ENCODE data around the gene FEV. TPM values are rescaled to one million over a fixed set of nuclear protein-coding genes. Genes with fewer than 3 reads are reported as not detected.

Gene FEV
- total and polyA plus RNA-seq, 10 donors = not detected

DNA sequence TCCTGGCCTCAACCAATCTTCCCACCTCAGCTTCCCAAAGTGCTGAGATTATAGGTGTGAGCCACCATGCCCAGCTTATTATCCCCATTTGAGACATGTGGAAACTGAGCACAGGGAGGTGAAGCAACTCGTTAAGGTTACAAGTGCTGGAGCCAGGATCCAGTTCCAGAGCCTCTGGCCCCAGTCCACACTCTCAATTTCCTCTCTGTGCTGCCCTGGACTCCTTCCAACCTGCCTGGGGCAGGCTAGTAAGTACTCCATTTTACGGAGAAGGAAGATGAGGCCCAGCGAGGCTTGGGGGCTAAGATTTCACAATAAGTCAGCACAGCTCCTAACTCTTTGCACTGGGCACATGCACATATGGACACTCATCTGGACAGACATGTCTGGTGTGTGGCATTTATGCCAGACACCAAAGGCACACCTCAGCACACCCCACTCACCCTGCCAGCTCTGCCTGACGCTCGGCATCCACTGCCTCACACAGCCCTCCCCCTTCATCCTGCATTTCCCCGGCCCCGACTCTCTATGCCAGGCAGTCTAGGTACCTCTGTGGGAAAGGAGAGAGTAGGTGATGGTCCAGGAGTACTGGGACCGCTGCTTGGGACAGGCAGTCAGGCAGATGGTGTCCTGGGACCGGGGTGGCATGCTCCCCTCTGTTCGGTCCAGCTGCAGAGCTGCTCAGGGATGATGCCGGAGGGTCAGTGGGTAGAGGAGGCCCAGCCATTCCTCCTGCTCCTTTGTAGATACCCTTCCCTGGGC lies 35.8 kb upstream of the FEV start:
- no peak for TF ChIP-seq POLR2A (IDR thresholded peaks at IDR 0.05)
- TF ChIP-seq CTCF (IDR thresholded peaks at IDR 0.05 in 8 of 11, conservative IDR thresholded peaks at IDR 0.05 in 3 of 11) = no peak
- no peak for TF ChIP-seq POLR2AphosphoS5 (IDR thresholded peaks at IDR 0.05)
- no peaks in the 10 kb centered on the region for H3K9me3 ChIP-seq
- H3K36me3 ChIP-seq = no peaks in the 10 kb centered on the region
- peaks cover 0 to 52% (median 0%) of the 10 kb centered on the region in 7 donors for H3K27me3 ChIP-seq (replicated peaks in 1 of 7)
- H3K4me3 ChIP-seq = no peak overlapping the region
- peak; percentile 52 for DNase-seq
- WGBS, 5 donors = 67 to 83% (median 76%) methylated on average over 8 to 11 of the region's 11 CpGs
- intact Hi-C loops (cut with DNase I; ENCODE audit: low total_unique reads) = no loop called here
- no peaks in the 10 kb centered on the region for H3K4me1 ChIP-seq
- no peak overlapping the region for H3K27ac ChIP-seq

DNA sequence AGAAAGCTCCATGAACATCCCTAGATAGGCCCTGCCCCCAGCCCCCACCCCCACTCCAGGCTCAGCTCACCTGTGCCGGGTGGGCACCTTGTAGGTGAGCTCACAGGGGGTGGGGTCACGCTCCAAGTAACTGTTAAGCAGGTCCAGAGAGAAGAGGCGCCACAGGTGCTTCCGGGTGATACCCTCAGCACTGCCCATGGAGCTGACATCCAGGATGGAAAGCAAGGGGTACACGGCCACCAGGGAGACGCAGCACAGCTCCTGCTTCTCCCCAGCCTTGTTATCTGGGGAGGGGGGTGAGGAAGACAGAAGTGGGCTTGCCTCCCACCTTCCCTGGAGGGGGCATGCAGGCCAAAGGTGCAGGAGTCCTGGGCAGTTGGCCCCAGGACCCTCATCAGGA lies 34.5 kb upstream of the FEV start:
- Histone ChIP-seq H3K9me3 (no peaks in the 10 kb centered on the region), H3K27me3 (replicated peaks in 1 of 7) (peaks cover 0 to 52% (median 0%) of the 10 kb centered on the region in 7 donors), H3K36me3 (no peaks in the 10 kb centered on the region), H3K4me3 (no peak overlapping the region), H3K4me1 (no peaks in the 10 kb centered on the region), H3K27ac (no peak overlapping the region)
- TF ChIP-seq CTCF (IDR thresholded peaks at IDR 0.05 in 8 of 11, conservative IDR thresholded peaks at IDR 0.05 in 3 of 11) = no peak
- TF ChIP-seq POLR2A (IDR thresholded peaks at IDR 0.05) = no peak
- TF ChIP-seq POLR2AphosphoS5 (IDR thresholded peaks at IDR 0.05) = no peak
- intact Hi-C loops (cut with DNase I; ENCODE audit: low total_unique reads) = no loop called here
- WGBS, 5 donors = 79 to 93% (median 86%) methylated on average over 3 to 6 of the region's 6 CpGs
- DNase-seq = peak; percentile 42

GRCh38 chr2:219018726-219019125 lies 33.7 kb upstream of the FEV start:
- intact Hi-C loops (cut with DNase I; ENCODE audit: low total_unique reads) = no loop called here
- H3K4me3 ChIP-seq = no peak overlapping the region
- peaks cover 0 to 51% (median 0%) of the 10 kb centered on the region in 7 donors for H3K27me3 ChIP-seq (replicated peaks in 1 of 7)
- H3K9me3 ChIP-seq = no peaks in the 10 kb centered on the region
- no peak overlapping the region for H3K27ac ChIP-seq
- WGBS, 5 donors = 79 to 88% (median 86%) methylated on average over 10 of the region's 10 CpGs
- TF ChIP-seq POLR2AphosphoS5 (IDR thresholded peaks at IDR 0.05) (no peak), POLR2A (IDR thresholded peaks at IDR 0.05) (no peak), CTCF (IDR thresholded peaks at IDR 0.05 in 8 of 11, conservative IDR thresholded peaks at IDR 0.05 in 3 of 11) (no peak)
- H3K36me3 ChIP-seq = no peaks in the 10 kb centered on the region
- peak; percentile 56 for DNase-seq
- no peaks in the 10 kb centered on the region for H3K4me1 ChIP-seq

DNA sequence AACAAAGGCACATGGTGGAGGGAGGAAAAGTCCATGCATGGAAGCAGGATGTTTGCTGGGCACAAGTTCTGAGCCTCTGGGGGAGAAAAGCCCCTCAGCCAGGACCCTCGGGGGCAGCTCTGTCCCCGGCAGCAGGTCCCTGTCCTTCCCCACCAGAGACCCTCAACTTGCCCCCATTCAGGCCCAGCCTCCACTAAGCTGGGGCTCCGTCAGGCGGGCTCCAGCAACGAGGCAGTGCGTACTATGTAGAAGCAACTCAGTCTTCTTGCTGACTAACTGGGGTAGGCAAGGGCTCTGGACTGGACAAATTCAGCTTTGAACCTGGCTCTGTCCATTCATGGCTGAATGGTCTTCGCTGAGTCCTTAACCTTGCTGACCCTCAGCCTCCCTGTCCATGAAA lies 33.3 kb upstream of the FEV start:
- 76 to 88% (median 82%) methylated on average over 7 of the region's 7 CpGs for WGBS, 5 donors
- TF ChIP-seq POLR2AphosphoS5 (IDR thresholded peaks at IDR 0.05) (no peak), CTCF (IDR thresholded peaks at IDR 0.05 in 8 of 11, conservative IDR thresholded peaks at IDR 0.05 in 3 of 11) (no peak), POLR2A (IDR thresholded peaks at IDR 0.05) (no peak)
- H3K4me3 ChIP-seq = no peak overlapping the region
- no peaks in the 10 kb centered on the region for H3K36me3 ChIP-seq
- peak; percentile 21 for DNase-seq
- no peaks in the 10 kb centered on the region for H3K4me1 ChIP-seq
- intact Hi-C loops (cut with DNase I; ENCODE audit: low total_unique reads) = no loop called here
- peaks cover 0 to 51% (median 0%) of the 10 kb centered on the region in 7 donors for H3K27me3 ChIP-seq (replicated peaks in 1 of 7)
- no peaks in the 10 kb centered on the region for H3K9me3 ChIP-seq
- no peak overlapping the region for H3K27ac ChIP-seq
